ENCODE measurements around the gene SMYD5. TPM values are rescaled to one million over a fixed set of nuclear protein-coding genes. Genes with fewer than 3 reads are reported as not detected.

Gene SMYD5
- total RNA-seq, 4 donors from 2014 or later: 14.4 to 18.1 (median 16.2) TPM

- H3K4me1 ChIP-seq: no peaks in the 10 kb centered on the region
- no peak for DNase-seq
- intact Hi-C loops (cut with DNase I): no loop called here
- no peak overlapping the region for H3K27ac ChIP-seq
- H3K4me3 ChIP-seq (replicated peaks in 1 of 3): no peak overlapping the region
- peaks cover 16 to 18% of the 10 kb centered on the region in 2 donors for H3K36me3 ChIP-seq
- WGBS, 2 donors: 74 to 81% methylated on average over 8 to 10 of the region's 10 CpGs
- H3K27me3 ChIP-seq: no peaks in the 10 kb centered on the region
- no peaks in the 10 kb centered on the region for H3K9me3 ChIP-seq
- no peak for TF ChIP-seq CTCF (IDR thresholded peaks at IDR 0.05)
Measured at GRCh38 chr2:73257425-73258125, 43.5 kb downstream of the SMYD5 start.

- DNase-seq: no peak
- TF ChIP-seq CTCF (IDR thresholded peaks at IDR 0.05) (no peak), POLR2A (IDR thresholded peaks at IDR 0.05) (no peak)
- intact Hi-C loops (cut with DNase I): no loop called here
- H3K36me3 ChIP-seq: peaks cover 8 to 10% of the 10 kb centered on the region in 2 donors
- H3K27ac ChIP-seq: no peak overlapping the region
- H3K27me3 ChIP-seq: no peaks in the 10 kb centered on the region
- WGBS, 2 donors: 88 to 93% methylated on average over 4 to 5 of the region's 8 CpGs
- no peaks in the 10 kb centered on the region for H3K4me1 ChIP-seq
- no peaks in the 10 kb centered on the region for H3K9me3 ChIP-seq
- no peak overlapping the region for H3K4me3 ChIP-seq (replicated peaks in 1 of 3)
Measured at GRCh38 chr2:73258186-73258912, 44.3 kb downstream of the SMYD5 start.

- intact Hi-C loops (cut with DNase I): no loop called here
- H3K27ac ChIP-seq: no peak overlapping the region
- no peak for DNase-seq
- H3K27me3 ChIP-seq: no peaks in the 10 kb centered on the region
- no peaks in the 10 kb centered on the region for H3K4me1 ChIP-seq
- H3K4me3 ChIP-seq (replicated peaks in 1 of 3): no peak overlapping the region
- TF ChIP-seq CTCF (IDR thresholded peaks at IDR 0.05): no peak
- no peak for TF ChIP-seq POLR2A (IDR thresholded peaks at IDR 0.05)
- peaks cover 5 to 6% of the 10 kb centered on the region in 2 donors for H3K36me3 ChIP-seq
- WGBS, 2 donors: 97 to 98% methylated on average over 9 of the region's 9 CpGs
- no peaks in the 10 kb centered on the region for H3K9me3 ChIP-seq
Measured at GRCh38 chr2:73258913-73259215, 44.8 kb downstream of the SMYD5 start.

- TF ChIP-seq POLR2A (IDR thresholded peaks at IDR 0.05): no peak
- TF ChIP-seq CTCF (IDR thresholded peaks at IDR 0.05): no peak
- H3K27me3 ChIP-seq: no peaks in the 10 kb centered on the region
- H3K9me3 ChIP-seq: no peaks in the 10 kb centered on the region
- WGBS, 2 donors: 88 to 93% methylated on average over 8 of the region's 8 CpGs
- H3K4me1 ChIP-seq: no peaks in the 10 kb centered on the region
- peaks cover under 1 to 2% of the 10 kb centered on the region in 2 donors for H3K36me3 ChIP-seq
- intact Hi-C loops (cut with DNase I): no loop called here
- no peak for DNase-seq
- no peak overlapping the region for H3K4me3 ChIP-seq (replicated peaks in 1 of 3)
- H3K27ac ChIP-seq: no peak overlapping the region
Measured at GRCh38 chr2:73259276-73259675, 45.2 kb downstream of the SMYD5 start.

GRCh38 chr2:73259704-73260337 is 45.8 kb downstream of the SMYD5 start:
- intact Hi-C loops (cut with DNase I): no loop called here
- H3K36me3 ChIP-seq: no peaks in the 10 kb centered on the region
- H3K9me3 ChIP-seq: no peaks in the 10 kb centered on the region
- DNase-seq: no peak
- no peak overlapping the region for H3K4me3 ChIP-seq (replicated peaks in 1 of 3)
- no peaks in the 10 kb centered on the region for H3K27me3 ChIP-seq
- H3K4me1 ChIP-seq: no peaks in the 10 kb centered on the region
- WGBS, 2 donors: 90 to 95% methylated on average over 4 of the region's 4 CpGs
- no peak overlapping the region for H3K27ac ChIP-seq
- no peak for TF ChIP-seq CTCF (IDR thresholded peaks at IDR 0.05)
- TF ChIP-seq POLR2A (IDR thresholded peaks at IDR 0.05): no peak
